Adrenal gland (tissue), 5 donors: ENCODE data around the gene MACROD2.

Experiments
- POLR2A ChIP-seq, 2 donors: fragments of 450-650 bp; IDR thresholded peaks; one replicate each; pipeline ENCODE4 v1.6.1; 2017; ENCODE audit warnings: antibody characterized with exemption in 2 of 2, mild to moderate bottlenecking in 2 of 2, moderate library complexity in 1 of 2
- TF ChIP-seq, protein P1 (sequence below), 6 experiments: fragments of 450-650 bp in 4 of 6; fragments of 200-600 bp in 2 of 6; sonication (generic) in 1 of 6; IDR thresholded peaks; 1 replicate in 5 of 6; 2 replicates in 1 of 6; pipeline versions ENCODE4 v1.5.1 to v1.8.0; 2016 to 2021; ENCODE audit warnings: antibody characterized with exemption in 6 of 6, mild to moderate bottlenecking in 2 of 6, moderate library complexity in 1 of 6
- donor health status: DM: no; HTN: no; CAD: no.

DNA sequence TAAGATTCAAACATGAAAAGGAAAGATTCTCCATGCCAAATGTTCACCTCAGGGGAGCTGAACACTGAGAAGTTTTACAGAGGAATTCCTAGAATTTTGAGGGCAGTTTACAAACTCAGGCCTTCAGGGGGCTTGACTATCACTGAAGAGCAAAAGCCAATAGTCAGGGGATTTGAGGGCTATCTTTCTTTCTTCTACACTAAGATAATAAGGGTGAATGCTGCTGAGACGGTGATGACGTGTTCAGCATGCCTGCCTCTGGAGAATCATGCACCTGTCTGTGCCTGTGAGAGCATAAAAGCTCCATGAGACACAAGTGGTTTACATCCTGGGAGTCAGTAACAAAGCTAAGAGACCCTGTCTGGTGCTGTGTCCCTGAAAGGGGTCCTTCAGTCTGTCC is 1492.4 kb downstream of the MACROD2 start:
- TF ChIP-seq, protein P1, sequence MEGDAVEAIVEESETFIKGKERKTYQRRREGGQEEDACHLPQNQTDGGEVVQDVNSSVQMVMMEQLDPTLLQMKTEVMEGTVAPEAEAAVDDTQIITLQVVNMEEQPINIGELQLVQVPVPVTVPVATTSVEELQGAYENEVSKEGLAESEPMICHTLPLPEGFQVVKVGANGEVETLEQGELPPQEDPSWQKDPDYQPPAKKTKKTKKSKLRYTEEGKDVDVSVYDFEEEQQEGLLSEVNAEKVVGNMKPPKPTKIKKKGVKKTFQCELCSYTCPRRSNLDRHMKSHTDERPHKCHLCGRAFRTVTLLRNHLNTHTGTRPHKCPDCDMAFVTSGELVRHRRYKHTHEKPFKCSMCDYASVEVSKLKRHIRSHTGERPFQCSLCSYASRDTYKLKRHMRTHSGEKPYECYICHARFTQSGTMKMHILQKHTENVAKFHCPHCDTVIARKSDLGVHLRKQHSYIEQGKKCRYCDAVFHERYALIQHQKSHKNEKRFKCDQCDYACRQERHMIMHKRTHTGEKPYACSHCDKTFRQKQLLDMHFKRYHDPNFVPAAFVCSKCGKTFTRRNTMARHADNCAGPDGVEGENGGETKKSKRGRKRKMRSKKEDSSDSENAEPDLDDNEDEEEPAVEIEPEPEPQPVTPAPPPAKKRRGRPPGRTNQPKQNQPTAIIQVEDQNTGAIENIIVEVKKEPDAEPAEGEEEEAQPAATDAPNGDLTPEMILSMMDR (IDR thresholded peaks at IDR 0.05): no peak
- no peak for TF ChIP-seq POLR2A (IDR thresholded peaks at IDR 0.05)
